ENCODE results near the gene ZNF354C. TPM values are rescaled to one million over a fixed set of nuclear protein-coding genes. Genes with fewer than 3 reads are reported as not detected.

Gene ZNF354C
- total and polyA plus RNA-seq, 9 of the 15 experiments (the other 6 are each of a cell fraction or from before 2014, with no cell fraction given), result 0.01 to 0.08 (median 0.03) TPM; not detected in 1

GRCh38 chr5:179054036-179054785, 6.0 kb upstream of the ZNF354C start:
- DNase-seq (ENCODE audit: extremely low read depth in 1 of 4, low spot score in 3 of 4) (no peak), ATAC-seq (no peak), FAIRE-seq (no peak)
- no TSS peak for BruUV-seq (replicated peaks)
- WGBS (ENCODE audit: insufficient coverage, low coverage, missing lambda C conversion rate), result 2% methylated on average over 15 of the region's 15 CpGs
- Histone ChIP-seq H3K4me3 (no peak overlapping the region), H3K27ac (ENCODE audit: extremely low read depth, low read depth, low read length) (no peak overlapping the region), H3K4me2 (ENCODE audit: insufficient read depth, low read length) (no peak overlapping the region), H3K9me1 (ENCODE audit: control insufficient read depth, insufficient read depth, low read length) (no peaks in the 10 kb centered on the region), H2AFZ (ENCODE audit: low read depth, low read length) (no peak overlapping the region), H3K36me3 (ENCODE audit: control insufficient read depth, insufficient read depth, low read length) (no peaks in the 10 kb centered on the region), H3K79me2 (ENCODE audit: control insufficient read depth, insufficient read depth, low read length) (no peaks in the 10 kb centered on the region), H3K27me3 (ENCODE audit: control insufficient read depth in 2 of 2, insufficient read depth in 2 of 2, low read length in 2 of 2) (no peaks in the 10 kb centered on the region), H3K4me1 (replicated peaks in 1 of 2; ENCODE audit: control insufficient read depth in 2 of 2, insufficient read depth in 2 of 2, low read length in 2 of 2) (no peaks in the 10 kb centered on the region; a peak in 1 of 5 replicates), H4K20me1 (replicated peaks; ENCODE audit: control insufficient read depth, insufficient read depth, low read length) (no peaks in the 10 kb centered on the region), H3K9me3 (replicated peaks; ENCODE audit: control insufficient read depth, insufficient read depth, low read depth, low read length) (no peaks in the 10 kb centered on the region), H3K9ac (ENCODE audit: insufficient read depth in 1 of 2, low read depth in 2 of 2, low read length in 2 of 2) (no peak overlapping the region)
- ChIA-PET POLR2A (no interaction called here), CTCF (ENCODE audit: low intra/inter-chr PET ratio) (no interaction called here)
- TF ChIP-seq PCBP1 (IDR thresholded peaks at IDR 0.05; ENCODE audit: low read depth, low read length, poor library complexity, severe bottlenecking), result no peak
- 0 out of 2 replicates have a peak, but pooled peaks have one; percentile 13 for TF ChIP-seq C11orf30 (IDR thresholded peaks at IDR 0.05; ENCODE audit: low read depth)
- TF ChIP-seq HNRNPH1 (optimal IDR thresholded peaks at IDR 0.05; ENCODE audit: low read depth, low read length), result no peak
- TF ChIP-seq MAFF (IDR thresholded peaks at IDR 0.05; ENCODE audit: low read length), result peak; percentile 13; the same call in 1 of the 2 replicates
- TF ChIP-seq NFE2 (IDR thresholded peaks at IDR 0.05; ENCODE audit: low read depth), result peak; percentile 64
- no peak for TF ChIP-seq XRCC5 (IDR thresholded peaks at IDR 0.05; ENCODE audit: low read depth, low read length)
- intact Hi-C loops (cut with micrococcal nuclease), result no loop called here
- in situ Hi-C loops (cut with MboI), result no loop called here

DNA sequence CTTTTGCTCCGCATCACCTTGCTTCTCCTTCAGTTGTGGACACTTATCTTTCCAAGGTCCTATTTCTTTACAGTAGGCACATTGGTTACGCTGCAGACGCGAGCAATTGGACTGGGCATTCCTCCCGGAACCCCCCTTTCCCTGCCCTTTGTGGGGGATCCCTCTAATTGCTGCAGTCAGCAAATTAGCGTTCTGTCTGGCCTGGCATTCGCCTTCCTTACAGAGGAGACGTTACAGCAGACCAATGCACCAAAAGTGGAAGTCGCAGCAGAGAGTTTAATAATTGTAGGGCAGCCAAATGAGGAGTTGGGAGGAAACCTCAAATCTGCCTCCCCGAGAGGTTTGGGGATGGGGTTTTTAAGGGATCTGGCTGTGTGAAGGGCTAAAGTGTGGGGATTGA, 5.3 kb upstream of the ZNF354C start:
- intact Hi-C loops (cut with micrococcal nuclease) (no loop called here), in situ Hi-C loops (cut with MboI) (no loop called here)
- 2% methylated on average over 10 of the region's 10 CpGs for WGBS (ENCODE audit: insufficient coverage, low coverage, missing lambda C conversion rate)
- BruUV-seq (replicated peaks), result no TSS peak
- Histone ChIP-seq H3K4me2 (ENCODE audit: insufficient read depth, low read length) (no peak overlapping the region), H3K27me3 (ENCODE audit: control insufficient read depth in 2 of 2, insufficient read depth in 2 of 2, low read length in 2 of 2) (no peaks in the 10 kb centered on the region), H3K27ac (ENCODE audit: extremely low read depth, low read depth, low read length) (no peak overlapping the region), H3K9ac (ENCODE audit: insufficient read depth in 1 of 2, low read depth in 2 of 2, low read length in 2 of 2) (no peak overlapping the region), H2AFZ (ENCODE audit: low read depth, low read length) (no peak overlapping the region), H3K4me3 (no peak overlapping the region), H3K9me1 (ENCODE audit: control insufficient read depth, insufficient read depth, low read length) (no peaks in the 10 kb centered on the region), H3K9me3 (replicated peaks; ENCODE audit: control insufficient read depth, insufficient read depth, low read depth, low read length) (no peaks in the 10 kb centered on the region), H4K20me1 (replicated peaks; ENCODE audit: control insufficient read depth, insufficient read depth, low read length) (no peaks in the 10 kb centered on the region), H3K79me2 (ENCODE audit: control insufficient read depth, insufficient read depth, low read length) (no peaks in the 10 kb centered on the region), H3K36me3 (ENCODE audit: control insufficient read depth, insufficient read depth, low read length) (no peaks in the 10 kb centered on the region), H3K4me1 (replicated peaks in 1 of 2; ENCODE audit: control insufficient read depth in 2 of 2, insufficient read depth in 2 of 2, low read length in 2 of 2) (no peaks in the 10 kb centered on the region; a peak in 1 of 5 replicates)
- ChIA-PET POLR2A (no interaction called here), CTCF (ENCODE audit: low intra/inter-chr PET ratio) (no interaction called here)
- no peak for FAIRE-seq
- DNase-seq (ENCODE audit: extremely low read depth in 1 of 4, low spot score in 3 of 4), result no peak
- ATAC-seq, result no peak
- TF ChIP-seq RERE (CRISPR knock-in tag; IDR thresholded peaks at IDR 0.05; ENCODE audit: borderline replicate concordance), result no peak
- TF ChIP-seq MAZ (CRISPR knock-in tag; conservative IDR thresholded peaks at IDR 0.05 in 1 of 2, IDR thresholded peaks at IDR 0.05 in 1 of 2), result no peak
- TF ChIP-seq MAFK (IDR thresholded peaks at IDR 0.05; ENCODE audit: low read length), result peak; percentile 26; the same call in 1 of the 2 replicates
- no peak for TF ChIP-seq EWSR1 (IDR thresholded peaks at IDR 0.05; ENCODE audit: borderline replicate concordance, low read depth, partially characterized antibody)
